ENCODE results near the gene EVA1C. TPM values are rescaled to one million over a fixed set of nuclear protein-coding genes. Genes with fewer than 3 reads are reported as not detected.

Gene EVA1C
- total RNA-seq, 6 donors from 2014 or later: 40.2 to 75.6 (median 55.7) TPM

DNA sequence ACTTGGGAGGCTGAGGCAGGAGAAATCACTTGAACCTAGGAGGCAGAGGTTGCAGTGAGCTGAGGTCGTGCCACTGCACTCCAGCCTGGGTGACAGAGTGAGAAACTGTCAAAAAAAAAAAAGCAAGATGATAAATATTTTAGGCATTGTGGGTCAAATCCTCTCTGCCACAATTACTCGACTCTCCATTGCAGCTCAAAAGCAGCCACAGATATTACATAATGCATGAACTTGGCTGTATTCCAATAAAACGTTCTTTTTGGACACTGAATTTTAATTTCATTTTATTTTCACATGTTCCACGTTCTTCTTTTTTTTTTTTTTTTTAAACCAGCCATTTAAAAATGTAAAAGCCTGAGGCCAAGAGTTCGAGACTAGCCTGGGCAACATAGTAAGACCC, 103.4 kb downstream of the EVA1C start:
- peaks cover 0 to 24% (median 6%) of the 10 kb centered on the region in 4 donors for H3K36me3 ChIP-seq
- 23 to 26% methylated on average over 5 of the region's 5 CpGs for WGBS, 2 donors
- H3K9me3 ChIP-seq: no peaks in the 10 kb centered on the region
- TF ChIP-seq, protein P1, sequence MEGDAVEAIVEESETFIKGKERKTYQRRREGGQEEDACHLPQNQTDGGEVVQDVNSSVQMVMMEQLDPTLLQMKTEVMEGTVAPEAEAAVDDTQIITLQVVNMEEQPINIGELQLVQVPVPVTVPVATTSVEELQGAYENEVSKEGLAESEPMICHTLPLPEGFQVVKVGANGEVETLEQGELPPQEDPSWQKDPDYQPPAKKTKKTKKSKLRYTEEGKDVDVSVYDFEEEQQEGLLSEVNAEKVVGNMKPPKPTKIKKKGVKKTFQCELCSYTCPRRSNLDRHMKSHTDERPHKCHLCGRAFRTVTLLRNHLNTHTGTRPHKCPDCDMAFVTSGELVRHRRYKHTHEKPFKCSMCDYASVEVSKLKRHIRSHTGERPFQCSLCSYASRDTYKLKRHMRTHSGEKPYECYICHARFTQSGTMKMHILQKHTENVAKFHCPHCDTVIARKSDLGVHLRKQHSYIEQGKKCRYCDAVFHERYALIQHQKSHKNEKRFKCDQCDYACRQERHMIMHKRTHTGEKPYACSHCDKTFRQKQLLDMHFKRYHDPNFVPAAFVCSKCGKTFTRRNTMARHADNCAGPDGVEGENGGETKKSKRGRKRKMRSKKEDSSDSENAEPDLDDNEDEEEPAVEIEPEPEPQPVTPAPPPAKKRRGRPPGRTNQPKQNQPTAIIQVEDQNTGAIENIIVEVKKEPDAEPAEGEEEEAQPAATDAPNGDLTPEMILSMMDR (IDR thresholded peaks at IDR 0.05): no peak
- TF ChIP-seq POLR2A (IDR thresholded peaks at IDR 0.05): no peak
- TF ChIP-seq POLR2AphosphoS5 (IDR thresholded peaks at IDR 0.05): no peak
- no peak for TF ChIP-seq EP300 (IDR thresholded peaks at IDR 0.05)
- H3K4me1 ChIP-seq: peaks cover 4 to 23% (median 18%) of the 10 kb centered on the region in 4 donors
- DNase-seq (no peak), ATAC-seq (ENCODE audit: low FRiP score in 2 of 2) (no peak)
- H3K27me3 ChIP-seq: no peaks in the 10 kb centered on the region
- peak overlapping the region in 1 of 4 donors; percentile 76 for H3K27ac ChIP-seq
- no peak overlapping the region for H3K4me3 ChIP-seq

DNA sequence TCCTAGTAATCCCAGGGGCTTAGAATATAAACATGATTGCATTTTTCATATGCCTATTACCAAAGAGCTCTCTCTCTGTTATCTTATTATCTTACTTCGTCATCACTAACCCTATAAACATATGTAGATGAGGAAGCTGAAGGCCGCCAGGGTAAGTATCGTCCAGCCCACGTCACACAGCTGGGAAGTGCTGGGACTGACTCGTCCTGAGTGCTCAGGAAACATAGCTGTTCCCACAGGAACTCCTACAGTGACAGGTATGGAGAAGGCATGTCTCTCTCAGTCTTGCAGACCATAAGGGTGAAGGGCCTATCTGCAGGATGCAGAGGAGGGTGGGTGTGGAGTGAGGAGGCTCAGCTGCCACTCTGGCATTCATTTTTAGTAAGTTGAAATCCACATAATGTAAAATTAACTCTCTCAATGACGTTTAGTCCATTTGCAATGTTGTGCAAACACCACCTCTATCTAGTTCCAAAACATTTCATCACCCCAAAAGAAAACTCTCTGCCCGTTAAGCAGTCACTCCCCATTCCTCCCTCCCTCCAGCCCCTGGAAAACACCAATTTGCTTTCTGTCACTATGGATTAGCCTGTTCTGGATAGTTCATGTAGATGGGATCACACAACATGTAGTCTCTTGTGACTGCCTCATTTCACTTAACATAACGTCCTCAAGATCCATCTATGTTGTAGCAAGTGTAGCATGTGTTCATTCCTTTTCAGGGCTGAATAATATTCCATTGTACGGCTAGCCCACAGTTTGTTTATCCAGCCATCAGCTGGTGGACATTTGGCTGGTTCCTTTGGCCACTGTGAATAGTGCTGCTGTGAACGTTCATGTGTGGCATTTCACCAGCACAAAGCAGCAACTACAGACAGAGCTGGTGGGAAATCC, 104.5 kb downstream of the EVA1C start:
- H3K36me3 ChIP-seq: peaks cover 0 to 19% (median 6%) of the 10 kb centered on the region in 4 donors
- peak in 1 of 2 donors; percentile 28 for DNase-seq
- peak in 1 of 2 donors; percentile 40 for ATAC-seq (ENCODE audit: low FRiP score in 2 of 2)
- H3K27ac ChIP-seq: peak overlapping the region in 3 of 4 donors; percentile 12 to 76 (median 70)
- H3K9me3 ChIP-seq: no peaks in the 10 kb centered on the region
- peaks cover 8 to 33% (median 24%) of the 10 kb centered on the region in 4 donors for H3K4me1 ChIP-seq
- TF ChIP-seq POLR2A (IDR thresholded peaks at IDR 0.05): no peak
- peak; percentile 63 to 95 for TF ChIP-seq POLR2AphosphoS5 (IDR thresholded peaks at IDR 0.05)
- peak in 2 of 4 donors; percentile 27 to 78 for TF ChIP-seq EP300 (IDR thresholded peaks at IDR 0.05)
- H3K4me3 ChIP-seq: no peak overlapping the region
- no peaks in the 10 kb centered on the region for H3K27me3 ChIP-seq
- 51 to 55% methylated on average over 10 of the region's 10 CpGs for WGBS, 2 donors

DNA sequence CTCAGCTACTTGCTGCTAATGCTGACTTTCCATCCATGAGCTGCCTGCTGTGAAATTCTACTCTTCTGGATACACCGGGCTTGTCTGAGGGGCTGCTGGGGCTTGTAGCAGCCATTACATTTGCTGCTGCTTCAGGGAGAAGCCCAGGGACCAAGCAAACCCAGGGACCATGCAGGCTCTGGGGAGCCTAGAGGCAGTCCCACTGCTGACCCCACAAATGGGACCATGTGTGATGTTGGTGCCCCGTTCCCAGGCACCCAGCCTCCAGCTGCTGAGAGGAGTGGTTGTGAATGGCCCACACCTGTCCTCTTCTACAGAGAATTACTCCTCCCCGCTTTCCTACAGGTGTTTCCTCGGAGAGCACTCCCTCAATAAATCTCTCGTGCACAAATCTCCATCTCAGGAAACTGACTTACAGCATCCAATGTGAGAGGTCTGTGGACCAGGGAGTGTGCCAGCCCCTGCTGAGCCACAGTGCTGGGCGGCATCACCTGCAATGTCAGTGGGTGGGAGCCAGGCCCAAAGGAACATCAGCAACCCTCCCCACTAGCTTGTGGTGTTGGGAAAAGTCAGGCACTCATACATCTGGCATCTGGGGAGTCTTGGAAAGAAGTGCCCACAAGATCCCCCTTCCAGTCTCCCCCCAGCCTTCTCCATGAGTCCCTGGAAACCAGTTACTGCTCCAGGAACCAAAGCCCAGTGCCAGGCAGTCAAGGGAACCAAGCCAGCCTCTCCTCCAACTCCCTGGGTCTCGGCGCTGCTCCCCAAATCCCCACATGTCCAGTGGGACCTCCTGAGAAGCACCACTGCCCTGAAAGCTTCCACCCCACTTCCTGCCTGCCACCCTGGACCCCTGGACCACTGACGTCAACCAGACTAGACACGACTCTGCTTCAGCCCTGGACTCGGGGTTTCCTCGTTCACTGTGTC, 107.7 kb downstream of the EVA1C start:
- DNase-seq (no peak), ATAC-seq (ENCODE audit: low FRiP score in 2 of 2) (no peak)
- H3K27me3 ChIP-seq: no peaks in the 10 kb centered on the region
- peaks cover 17 to 46% (median 35%) of the 10 kb centered on the region in 4 donors for H3K4me1 ChIP-seq
- TF ChIP-seq POLR2AphosphoS5 (IDR thresholded peaks at IDR 0.05) (no peak), POLR2A (IDR thresholded peaks at IDR 0.05) (no peak)
- TF ChIP-seq, protein P1 (IDR thresholded peaks at IDR 0.05): no peak
- H3K9me3 ChIP-seq: no peaks in the 10 kb centered on the region
- H3K36me3 ChIP-seq: peaks cover 0 to 4% (median 1%) of the 10 kb centered on the region in 4 donors
- WGBS, 2 donors: 82 to 84% methylated on average over 10 to 12 of the region's 12 CpGs
- H3K4me3 ChIP-seq: no peak overlapping the region
- H3K27ac ChIP-seq: peak overlapping the region; percentile 68 to 90 (median 78)

DNA sequence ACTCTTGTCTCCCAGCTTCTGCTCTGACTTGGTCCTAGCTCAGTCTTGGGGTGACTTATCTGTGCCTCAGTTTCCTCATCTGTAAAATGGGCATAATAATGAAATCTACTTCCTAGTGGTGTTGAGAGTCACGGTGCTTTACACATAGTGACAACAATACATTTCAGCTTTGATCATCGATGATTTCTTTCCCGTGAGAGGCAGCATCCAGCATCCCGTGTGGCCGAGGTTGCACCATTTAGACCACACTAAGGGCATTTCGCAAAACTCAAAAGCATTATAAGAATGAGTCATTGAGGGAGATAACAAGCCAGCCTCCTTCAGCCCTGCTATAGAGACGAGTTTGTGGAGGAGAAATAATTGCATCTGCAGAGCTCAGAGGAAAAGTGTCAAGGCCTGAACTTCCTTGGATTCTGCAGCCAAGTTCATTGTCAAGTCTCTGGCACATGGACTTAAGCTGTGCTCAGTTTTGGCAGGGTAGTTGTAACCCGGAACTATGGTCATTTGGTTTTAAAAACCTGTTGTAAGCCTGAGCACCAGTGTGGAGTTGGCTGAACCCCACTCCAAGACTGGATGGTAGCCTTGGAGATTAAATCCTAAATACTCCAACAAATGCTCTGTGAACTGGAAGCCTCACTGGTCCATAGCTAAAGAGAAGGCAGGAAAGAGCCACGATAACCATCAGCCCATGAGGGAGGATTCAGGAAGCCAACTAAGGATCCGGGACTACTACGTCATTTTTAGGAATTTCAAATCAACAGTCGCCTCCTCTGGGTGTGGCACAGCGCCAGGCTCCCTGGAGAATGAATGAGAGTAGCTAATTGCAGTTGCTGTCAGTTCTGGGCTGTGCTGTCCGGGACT, 108.6 kb downstream of the EVA1C start:
- DNase-seq (peak in 1 of 2 donors; percentile 64), ATAC-seq (ENCODE audit: low FRiP score in 2 of 2) (peak; percentile 68 to 81)
- Histone ChIP-seq H3K27ac (peak overlapping the region; percentile 68 to 90 (median 78)), H3K4me3 (no peak overlapping the region), H3K9me3 (no peaks in the 10 kb centered on the region), H3K36me3 (no peaks in the 10 kb centered on the region), H3K4me1 (peaks cover 17 to 39% (median 30%) of the 10 kb centered on the region in 4 donors), H3K27me3 (no peaks in the 10 kb centered on the region)
- WGBS, 2 donors: 47 to 49% methylated on average over 14 of the region's 14 CpGs
- peak; percentile 44 to 93 (median 83) for TF ChIP-seq EP300 (IDR thresholded peaks at IDR 0.05)
- TF ChIP-seq POLR2AphosphoS5 (IDR thresholded peaks at IDR 0.05): peak; percentile 40 to 74
- TF ChIP-seq POLR2A (IDR thresholded peaks at IDR 0.05): no peak

Data from upper lobe of left lung (tissue), 6 donors.